HG03457 (cell line): ENCODE results near the gene TRMT2A.

Experiments
- ATAC-seq: cut with Tn5 transposase; IDR thresholded peaks from one replicate; pipeline ENCODE4 v1.9.1; 2021; ENCODE audit warnings: moderate number of reproducible peaks; ENCODE audit not compliant: unreplicated experiment

TRMT2A gene

DNA sequence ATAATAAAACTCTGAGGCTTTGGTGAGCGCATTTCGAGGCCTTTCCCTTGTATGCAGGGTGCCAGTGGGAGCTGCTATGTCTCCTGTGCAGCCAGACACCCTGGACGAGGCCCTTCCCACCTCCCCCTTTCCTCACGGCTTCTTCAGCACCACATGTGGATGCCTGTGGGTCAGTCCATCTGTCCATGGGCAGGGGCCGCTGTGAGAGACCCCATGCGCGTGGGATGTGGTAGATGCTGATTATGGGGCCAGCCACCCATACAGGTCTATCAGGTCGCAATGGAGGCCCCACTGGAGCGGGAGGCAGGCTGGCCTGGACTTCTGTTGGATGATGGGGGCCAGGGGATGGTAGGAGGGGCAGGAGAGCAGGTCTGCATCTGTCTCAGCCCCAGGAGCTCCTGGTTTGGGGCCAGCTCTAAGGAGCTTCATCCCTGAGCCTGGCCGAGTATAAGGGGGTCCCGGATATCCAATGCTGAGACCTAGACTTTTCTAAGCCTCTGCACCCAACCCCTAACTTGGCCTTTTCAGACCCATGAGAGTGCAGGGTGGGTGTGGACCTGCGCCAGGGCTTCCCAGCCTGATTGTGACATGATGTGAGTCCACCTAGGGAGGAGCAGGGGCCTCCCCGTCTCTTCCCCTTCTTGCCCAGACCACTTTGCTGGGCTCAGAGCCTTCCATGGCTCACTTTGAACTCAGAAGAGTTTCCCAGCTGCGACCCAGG is 51.0 kb downstream of the TRMT2A start:
- ATAC-seq = no peak

DNA sequence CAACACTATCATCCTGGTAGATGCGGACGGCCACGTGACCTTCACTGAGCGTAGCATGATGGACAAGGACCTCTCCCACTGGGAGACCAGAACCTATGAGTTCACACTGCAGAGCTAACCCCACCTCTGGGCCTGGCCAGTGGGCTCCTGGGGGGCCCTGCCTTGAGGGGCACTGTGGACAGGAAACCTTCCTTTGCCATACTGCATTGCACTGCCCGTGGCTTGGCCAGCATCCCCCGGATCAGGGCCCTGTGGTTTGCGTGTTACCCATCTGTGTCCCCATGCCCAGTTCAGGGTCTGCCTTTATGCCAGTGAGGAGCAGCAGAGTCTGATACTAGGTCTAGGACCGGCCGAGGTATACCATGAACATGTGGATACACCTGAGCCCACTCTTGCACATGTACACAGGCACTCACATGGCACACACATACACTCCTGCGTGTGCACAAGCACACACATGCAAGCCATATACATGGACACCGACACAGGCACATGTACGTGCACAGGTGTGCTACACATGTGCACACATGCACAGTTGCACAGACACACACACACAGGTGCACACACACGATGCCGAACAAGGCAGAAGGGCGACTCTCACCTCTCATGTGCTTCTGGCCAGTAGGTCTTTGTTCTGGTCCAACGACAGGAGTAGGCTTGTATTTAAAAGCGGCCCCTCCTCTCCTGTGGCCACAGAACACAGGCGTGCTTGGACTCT is 52.3 kb downstream of the TRMT2A start:
- ATAC-seq = no peak

DNA sequence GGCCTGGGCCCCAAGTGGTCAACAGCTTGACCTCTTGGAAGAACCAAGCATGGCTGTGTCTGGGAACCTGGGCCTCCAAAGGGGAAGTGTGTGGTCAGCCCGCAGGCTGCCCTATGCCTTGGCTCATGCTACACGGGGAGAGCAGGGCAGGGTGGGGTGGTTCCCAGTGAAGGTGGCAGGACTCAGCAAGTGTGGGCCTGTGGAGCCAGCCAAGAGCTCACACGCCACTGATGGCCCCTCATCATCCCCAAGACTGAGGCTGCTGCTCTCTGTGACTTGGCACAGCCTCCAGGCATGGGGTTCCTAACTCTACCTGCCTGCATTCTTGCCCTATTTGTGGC is 52.9 kb downstream of the TRMT2A start:
- no peak for ATAC-seq

- no peak for ATAC-seq
These were observed 53.5 kb downstream of the TRMT2A start for GRCh38 chr22:20063271-20064139.

DNA sequence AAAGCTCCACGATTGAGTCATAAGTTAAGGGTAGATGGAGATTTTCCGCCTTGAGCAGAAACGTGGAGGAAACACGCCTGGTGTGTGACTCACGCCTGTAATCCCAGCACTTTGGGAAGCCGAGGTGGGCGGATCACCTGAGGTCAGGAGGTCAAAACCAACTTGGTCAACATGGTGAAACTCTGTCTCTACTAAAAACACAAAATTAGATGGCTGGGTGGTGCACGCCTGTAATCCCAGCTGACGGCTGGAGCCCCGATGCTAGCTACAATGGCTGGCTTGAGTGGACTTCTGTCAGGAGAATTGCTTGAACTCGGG is 54.3 kb downstream of the TRMT2A start:
- ATAC-seq = no peak

DNA sequence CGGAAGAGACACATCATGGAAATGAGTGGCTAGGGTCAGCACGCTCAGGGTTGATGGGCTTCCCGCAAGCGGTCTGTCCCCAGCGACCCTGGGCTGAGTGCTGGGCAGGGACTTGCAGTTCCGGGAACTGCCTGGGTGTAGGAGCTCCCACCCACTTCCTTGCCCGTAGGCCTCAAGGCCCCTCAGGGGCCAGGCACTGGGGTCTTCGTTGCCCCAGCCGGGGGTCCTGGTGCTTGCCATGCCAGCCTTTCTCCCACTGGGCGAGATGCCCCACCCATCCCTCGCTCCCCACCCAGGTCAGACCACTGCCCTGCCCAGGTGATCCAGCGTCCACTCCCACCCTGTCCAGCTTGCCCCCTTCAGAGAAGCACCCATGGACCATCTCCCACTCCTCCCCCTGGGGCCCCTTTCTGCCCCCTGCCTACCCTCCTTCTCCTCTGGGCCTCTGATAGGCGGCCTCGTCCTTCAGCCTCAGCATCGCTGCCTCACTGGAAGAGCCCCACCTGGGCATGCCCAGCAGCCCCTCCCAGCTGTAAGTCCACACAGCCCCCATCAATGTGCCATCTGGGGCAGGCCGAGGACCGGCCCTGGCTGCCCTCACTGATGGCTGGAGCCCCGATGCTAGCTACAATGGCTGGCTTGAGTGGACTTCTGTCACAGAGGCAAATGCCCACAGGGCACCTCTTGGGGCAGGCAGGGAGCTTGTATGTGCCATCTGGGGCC is 54.8 kb downstream of the TRMT2A start:
- no peak for ATAC-seq
